Karpas-422 (cell line): ENCODE data around the gene CELA2A. TPM values are rescaled to one million over a fixed set of nuclear protein-coding genes. Genes with fewer than 3 reads are reported as not detected.
"Not testable (repeated sequence)": the region's sequence is repeated elsewhere in the genome, so short reads cannot be mapped to it uniquely, and the experiment has no call there.

Source experiments
- DNase-seq: peaks from one replicate; pipeline ENCODE4 v3.0.0-alpha.2; 2015
- H2AFZ ChIP-seq: fragments of 200-600 bp; sonication (generic); 2 replicates; pipeline ENCODE4 v1.6.1; 2014; ENCODE audit warnings: antibody characterized with exemption, low read length, mixed read lengths
- H3K27ac ChIP-seq: fragments of 200-600 bp; sonication (generic); 2 replicates; pipeline ENCODE4 v1.5.1; 2014; ENCODE audit warnings: mild to moderate bottlenecking, low read length, moderate library complexity
- H3K27me3 ChIP-seq: fragments of 200-600 bp; sonication (generic); 2 replicates; pipeline ENCODE4 v1.6.1; 2014; ENCODE audit warnings: low read length, mixed read lengths
- H3K36me3 ChIP-seq: fragments of 200-600 bp; sonication (generic); 2 replicates; pipeline ENCODE4 v1.6.1; 2014; ENCODE audit warnings: low read length, mixed read lengths; ENCODE audit not compliant: insufficient read depth
- H3K4me1 ChIP-seq: fragments of 200-600 bp; sonication (generic); 2 replicates; pipeline ENCODE4 v1.6.1; 2014; ENCODE audit warnings: mild to moderate bottlenecking, low read length, mixed read lengths
- H3K4me2 ChIP-seq: fragments of 200-600 bp; sonication (generic); 2 replicates; pipeline ENCODE4 v1.6.1; 2014; ENCODE audit warnings: low read length, low read depth, mild to moderate bottlenecking; ENCODE audit not compliant: poor library complexity, severe bottlenecking
- H3K4me3 ChIP-seq: fragments of 200-600 bp; sonication (generic); 2 replicates; pipeline ENCODE4 v1.5.1; 2014; ENCODE audit warnings: mild to moderate bottlenecking, antibody characterized with exemption, low read length, mixed read lengths
- H3K79me2 ChIP-seq: fragments of 200-600 bp; sonication (generic); 2 replicates; pipeline ENCODE4 v1.6.1; 2014; ENCODE audit warnings: mild to moderate bottlenecking, low read length, mixed read lengths
- H3K9ac ChIP-seq: fragments of 200-600 bp; sonication (generic); 2 replicates; pipeline ENCODE4 v1.6.0; 2014; ENCODE audit warnings: low read length
- H3K9me2 ChIP-seq: fragments of 200-600 bp; sonication (generic), shearing (Covaris generic); replicated peaks from 2 replicates; pipeline ENCODE4 v1.6.0; 2014; ENCODE audit warnings: mild to moderate bottlenecking, low read length, moderate library complexity; ENCODE audit not compliant: insufficient read depth
- H3K9me3 ChIP-seq: fragments of 300-700, 200-600 bp; sonication (generic); 2 replicates; pipeline ENCODE4 v1.6.1; 2014; ENCODE audit warnings: low read length, mixed read lengths
- H4K20me1 ChIP-seq: fragments of 200-600 bp; sonication (generic); 2 replicates; pipeline ENCODE4 v1.6.1; 2014; ENCODE audit warnings: mild to moderate bottlenecking, antibody characterized with exemption, low read length, low read depth; ENCODE audit not compliant: insufficient read depth
- total RNA-seq: library from RNA; depleted of rRNA; stranded (reverse); fragments of >200 nt; shearing (Covaris generic); gene quantifications from 2 replicates; pipeline ENCODE4 v1.2.3, GENCODE V29; 2014; ENCODE audit warnings: low replicate concordance

The CELA2A gene
- total RNA-seq, 1 experiment from 2014 or later, result not detected

GRCh38 chr1:15463064-15463800 lies 6.7 kb downstream of the CELA2A start:
- not testable (repeated sequence) for H3K9me3 ChIP-seq, H4K20me1 ChIP-seq, H3K36me3 ChIP-seq, H3K79me2 ChIP-seq, H3K4me2 ChIP-seq, H2AFZ ChIP-seq, H3K27me3 ChIP-seq, H3K9ac ChIP-seq, H3K4me3 ChIP-seq, H3K27ac ChIP-seq, DNase-seq, H3K9me2 ChIP-seq, H3K4me1 ChIP-seq

DNA sequence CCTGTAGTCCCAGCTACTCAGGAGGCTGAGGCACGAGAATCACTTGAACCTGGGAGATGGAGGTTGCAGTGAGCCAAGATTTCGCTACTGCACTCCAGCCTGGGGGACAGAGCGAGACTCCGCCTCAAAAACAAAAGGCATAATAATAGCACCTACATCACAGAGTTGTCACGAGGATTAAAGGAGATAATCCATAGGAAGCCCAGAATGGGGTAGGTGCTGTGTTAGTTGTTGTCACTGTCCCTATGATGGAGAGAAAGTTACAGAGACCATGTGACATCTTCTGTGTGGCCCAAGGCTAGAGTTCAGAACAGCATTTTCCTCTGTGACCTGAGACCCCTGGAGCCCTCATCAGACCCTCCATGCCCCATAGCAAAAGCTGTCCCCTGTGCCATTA lies 7.4 kb downstream of the CELA2A start:
- not testable (repeated sequence) for H4K20me1 ChIP-seq, H3K4me1 ChIP-seq, H3K79me2 ChIP-seq, H3K36me3 ChIP-seq, H3K9me3 ChIP-seq, H3K9ac ChIP-seq, H3K9me2 ChIP-seq, H3K4me2 ChIP-seq, H2AFZ ChIP-seq, H3K27ac ChIP-seq, H3K27me3 ChIP-seq, H3K4me3 ChIP-seq, DNase-seq

DNA sequence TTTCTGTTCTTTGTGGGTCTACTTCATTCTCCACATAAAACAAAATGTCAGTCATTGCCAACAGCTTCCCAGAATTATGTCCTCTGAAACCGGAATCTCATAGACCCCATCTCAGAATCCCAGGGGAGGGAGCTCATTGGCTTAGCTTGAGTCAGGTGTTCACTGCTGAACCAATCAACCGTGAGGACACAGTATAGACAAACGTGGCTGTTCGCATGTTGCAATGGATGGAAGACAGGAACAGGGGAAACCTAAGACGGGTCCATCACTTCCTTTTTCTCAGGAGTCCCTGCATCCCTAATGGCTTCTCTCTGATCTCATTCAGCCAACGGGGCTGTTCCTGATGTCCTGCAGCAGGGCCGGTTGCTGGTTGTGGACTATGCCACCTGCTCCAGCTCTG lies 9.1 kb downstream of the CELA2A start:
- no peak for DNase-seq
- Histone ChIP-seq H3K27me3 (no peaks in the 10 kb centered on the region), H3K4me1 (no peaks in the 10 kb centered on the region), H3K4me3 (no peak overlapping the region), H3K4me2 (no peak overlapping the region), H4K20me1 (no peaks in the 10 kb centered on the region), H3K9me2 (no peaks in the 10 kb centered on the region), H2AFZ (no peak overlapping the region), H3K9me3 (no peaks in the 10 kb centered on the region), H3K36me3 (no peaks in the 10 kb centered on the region), H3K27ac (no peak overlapping the region), H3K9ac (no peak overlapping the region), H3K79me2 (no peaks in the 10 kb centered on the region)

GRCh38 chr1:15466955-15467625 lies 10.6 kb downstream of the CELA2A start:
- H3K9me3 ChIP-seq, H3K9ac ChIP-seq, DNase-seq, H3K4me1 ChIP-seq, H3K27me3 ChIP-seq, H3K9me2 ChIP-seq, H3K4me2 ChIP-seq, H3K79me2 ChIP-seq, H3K4me3 ChIP-seq, H4K20me1 ChIP-seq, H3K36me3 ChIP-seq, H3K27ac ChIP-seq, H2AFZ ChIP-seq: not testable (repeated sequence)

DNA sequence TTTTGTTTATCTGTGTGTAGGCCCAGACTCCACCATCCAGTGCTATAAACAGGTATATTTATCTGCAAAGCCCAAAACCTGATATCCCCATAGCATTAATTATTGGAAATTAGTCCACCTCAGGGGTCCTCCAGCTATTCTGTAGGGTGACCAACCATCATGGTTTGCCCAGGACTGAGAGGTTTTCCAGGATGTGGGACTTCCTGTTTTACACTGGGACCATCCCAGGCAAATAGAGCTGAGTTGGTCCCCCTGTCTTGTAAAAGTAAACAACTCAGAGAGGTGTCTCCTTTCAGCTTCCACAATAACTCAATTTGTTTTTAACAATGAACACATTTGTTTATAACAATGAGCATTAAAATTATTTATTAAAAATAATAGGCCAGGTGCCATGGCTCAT lies 11.6 kb downstream of the CELA2A start:
- DNase-seq, result no peak
- Histone ChIP-seq H2AFZ (no peak overlapping the region), H3K9me2 (no peaks in the 10 kb centered on the region), H3K79me2 (no peaks in the 10 kb centered on the region), H3K36me3 (no peaks in the 10 kb centered on the region), H3K4me1 (no peaks in the 10 kb centered on the region), H3K27me3 (no peaks in the 10 kb centered on the region), H3K9ac (no peak overlapping the region), H4K20me1 (no peaks in the 10 kb centered on the region), H3K27ac (no peak overlapping the region), H3K9me3 (no peaks in the 10 kb centered on the region), H3K4me3 (no peak overlapping the region), H3K4me2 (no peak overlapping the region)

- H3K9ac ChIP-seq, result no peak overlapping the region
- no peak for DNase-seq
These were observed 12.8 kb downstream of the CELA2A start for GRCh38 chr1:15469361-15469760.

GRCh38 chr1:15469821-15470448 lies 13.4 kb downstream of the CELA2A start:
- H3K4me2 ChIP-seq, H3K27ac ChIP-seq, H3K36me3 ChIP-seq, H4K20me1 ChIP-seq, DNase-seq, H3K9ac ChIP-seq, H3K4me3 ChIP-seq, H3K9me3 ChIP-seq, H3K9me2 ChIP-seq, H3K4me1 ChIP-seq, H3K27me3 ChIP-seq, H3K79me2 ChIP-seq, H2AFZ ChIP-seq: not testable (repeated sequence)

More at GRCh38 chr1:15469361-15469760, 12.8 kb downstream of the CELA2A start:
- Histone ChIP-seq H3K27me3 (no peaks in the 10 kb centered on the region), H3K4me3 (no peak overlapping the region), H3K4me2 (no peak overlapping the region), H2AFZ (no peak overlapping the region), H3K9me3 (no peaks in the 10 kb centered on the region), H3K79me2 (no peaks in the 10 kb centered on the region), H4K20me1 (no peaks in the 10 kb centered on the region), H3K4me1 (no peaks in the 10 kb centered on the region), H3K36me3 (no peaks in the 10 kb centered on the region), H3K9me2 (no peaks in the 10 kb centered on the region), H3K27ac (no peak overlapping the region)

- not testable (repeated sequence) for H3K9ac ChIP-seq
These were observed 14.5 kb downstream of the CELA2A start for GRCh38 chr1:15471067-15471466.

More at GRCh38 chr1:15471067-15471466, 14.5 kb downstream of the CELA2A start:
- not testable (repeated sequence) for H3K9me3 ChIP-seq, H4K20me1 ChIP-seq, H3K9me2 ChIP-seq, H3K27ac ChIP-seq, DNase-seq, H3K4me3 ChIP-seq, H3K4me2 ChIP-seq, H2AFZ ChIP-seq, H3K36me3 ChIP-seq, H3K4me1 ChIP-seq, H3K27me3 ChIP-seq, H3K79me2 ChIP-seq
